K562 (cell line): ENCODE results near the gene ACAP2. TPM values are rescaled to one million over a fixed set of nuclear protein-coding genes. Genes with fewer than 3 reads are reported as not detected.

Experiments used
- ARID1B ChIP-seq: fragments of 450-650 bp; IDR thresholded peaks from 2 replicates; pipeline ENCODE4 v1.6.1; 2016; ENCODE audit warnings: antibody characterized with exemption, mild to moderate bottlenecking, inconsistent platforms
- ATF7 ChIP-seq: fragments of 450-650 bp; IDR thresholded peaks from 2 replicates; pipeline ENCODE4 v1.7.1; 2014; ENCODE audit warnings: mild to moderate bottlenecking, moderate library complexity
- BDP1 ChIP-seq: IDR thresholded peaks from 3 replicates; pipeline ENCODE4 v1.6.1; 2011; ENCODE audit not compliant: insufficient read length, insufficient read depth
- CTCFL ChIP-seq: IDR thresholded peaks from 2 replicates; pipeline ENCODE4 v1.6.1; 2011; ENCODE audit warnings: borderline replicate concordance, low read depth, mild to moderate bottlenecking, moderate library complexity, low read length; ENCODE audit not compliant: insufficient read depth, poor library complexity, severe bottlenecking
- DDX20 ChIP-seq: fragments of 450-650 bp; IDR thresholded peaks from 2 replicates; pipeline ENCODE4 v1.6.1; 2016; ENCODE audit warnings: missing genetic modification characterization, low read depth, mild to moderate bottlenecking, missing compliant biosample characterization, moderate library complexity
- GABPA ChIP-seq: fragments of 200-800 bp; sonication (Bioruptor generic); conservative IDR thresholded peaks from 2 replicates; pipeline ENCODE4 v1.6.1; 2016; ENCODE audit warnings: low read depth, missing genetic modification characterization, missing compliant biosample characterization
- KAT7 ChIP-seq: sonication (generic); formaldehyde crosslinking; IDR thresholded peaks from 2 replicates; pipeline ENCODE4 v1.8.0; 2022; ENCODE audit warnings: missing genetic modification reagents, mild to moderate bottlenecking, borderline replicate concordance
- NFE2 ChIP-seq: IDR thresholded peaks from 2 replicates; pipeline ENCODE4 v1.6.1; 2014; ENCODE audit warnings: antibody characterized with exemption, low read depth
- RBM17 ChIP-seq: fragments of 200-400 bp; formaldehyde crosslinking; IDR thresholded peaks from 2 replicates; pipeline ENCODE4 v1.6.1; 2017; ENCODE audit warnings: low read depth, mild to moderate bottlenecking, low read length, borderline replicate concordance
- REST ChIP-seq, 2 experiments: fragments of 450-650 bp; formaldehyde crosslinking in 1 of 2; IDR thresholded peaks; 2 replicates each; pipeline versions ENCODE4 v1.4.0 to v1.6.1; 2014 to 2020; ENCODE audit warnings: mild to moderate bottlenecking in 2 of 2, borderline replicate concordance in 1 of 2, low read depth in 1 of 2
- ZNF655 ChIP-seq: fragments of 250-450 bp; sonication (Bioruptor Pico); IDR thresholded peaks from 2 replicates; pipeline ENCODE4 v1.5.0; 2021
- ZNF75A ChIP-seq: fragments of 450-650 bp; formaldehyde crosslinking; IDR thresholded peaks from 2 replicates; pipeline ENCODE4 v1.4.0; 2020; ENCODE audit warnings: mild to moderate bottlenecking
- polyA plus RNA-seq, 8 experiments: library from polyadenylated mRNA; depleted of rRNA in 4 of 8; stranded (reverse) in 5 of 8; unstranded in 3 of 8; fragments of >200 nt; fragmentation: Nextera tagmentation in 2 of 8; fragmentation: Illumina TruSeq in 1 of 8; extraction: Ambion mirVana in 2 of 8; extraction: Trizol in 1 of 8; gene quantifications; 2 replicates each; pipeline versions ENCODE4 v1.2.1 to v1.2.3, GENCODE V29; 2011 to 2014; ENCODE audit warnings: inconsistent platforms in 1 of 8, missing spikeins in 1 of 8
- total RNA-seq, 7 experiments: library from RNA; depleted of rRNA in 6 of 7; stranded (reverse); fragments of >200 nt in 6 of 7; fragmentation: Illumina TruSeq in 2 of 7; extraction: Trizol in 2 of 7; gene quantifications; 2 replicates each; pipeline versions ENCODE4 v1.2.1 to v1.2.3, GENCODE V29; 2011 to 2021; ENCODE audit warnings: low replicate concordance in 1 of 7
- TF ChIP-seq, protein P1 (sequence below): sonication (generic); formaldehyde crosslinking; IDR thresholded peaks from 2 replicates; pipeline ENCODE4 v1.8.1; 2023; ENCODE audit warnings: mild to moderate bottlenecking, missing genetic modification reagents

Gene ACAP2
- total and polyA plus RNA-seq, 9 of the 15 experiments (the other 6 are each of a cell fraction or from before 2014, with no cell fraction given), result 10.6 to 52.7 (median 34.4) TPM

- TF ChIP-seq REST (IDR thresholded peaks at IDR 0.05; ENCODE audit: borderline replicate concordance), result no peak
- no peak for TF ChIP-seq REST (CRISPR knock-in tag; IDR thresholded peaks at IDR 0.05; ENCODE audit: low read depth)
- TF ChIP-seq BDP1, result no peak
- TF ChIP-seq ZNF655 (CRISPR knock-in tag), result no peak
- no peak for TF ChIP-seq CTCFL
- no peak for TF ChIP-seq ZNF75A (CRISPR knock-in tag)
- peak; percentile 60 for TF ChIP-seq ARID1B
- TF ChIP-seq NFE2, result peak; percentile 44; the same call in 1 of the 2 replicates
- TF ChIP-seq, protein P1, sequence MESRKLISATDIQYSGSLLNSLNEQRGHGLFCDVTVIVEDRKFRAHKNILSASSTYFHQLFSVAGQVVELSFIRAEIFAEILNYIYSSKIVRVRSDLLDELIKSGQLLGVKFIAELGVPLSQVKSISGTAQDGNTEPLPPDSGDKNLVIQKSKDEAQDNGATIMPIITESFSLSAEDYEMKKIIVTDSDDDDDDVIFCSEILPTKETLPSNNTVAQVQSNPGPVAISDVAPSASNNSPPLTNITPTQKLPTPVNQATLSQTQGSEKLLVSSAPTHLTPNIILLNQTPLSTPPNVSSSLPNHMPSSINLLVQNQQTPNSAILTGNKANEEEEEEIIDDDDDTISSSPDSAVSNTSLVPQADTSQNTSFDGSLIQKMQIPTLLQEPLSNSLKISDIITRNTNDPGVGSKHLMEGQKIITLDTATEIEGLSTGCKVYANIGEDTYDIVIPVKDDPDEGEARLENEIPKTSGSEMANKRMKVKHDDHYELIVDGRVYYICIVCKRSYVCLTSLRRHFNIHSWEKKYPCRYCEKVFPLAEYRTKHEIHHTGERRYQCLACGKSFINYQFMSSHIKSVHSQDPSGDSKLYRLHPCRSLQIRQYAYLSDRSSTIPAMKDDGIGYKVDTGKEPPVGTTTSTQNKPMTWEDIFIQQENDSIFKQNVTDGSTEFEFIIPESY, result no peak
- peak; percentile 83 for TF ChIP-seq DDX20
- TF ChIP-seq KAT7 (CRISPR knock-in tag), result no peak
- peak; percentile 59; the same call in 1 of the 2 replicates for TF ChIP-seq GABPA
- TF ChIP-seq RBM17, result no peak
- TF ChIP-seq ATF7, result peak; percentile 88
Measured at GRCh38 chr3:195352895-195353488, 89.8 kb downstream of the ACAP2 start (continued).
